ENCODE data around the gene ZNF219.

The ZNF219 gene

DNA sequence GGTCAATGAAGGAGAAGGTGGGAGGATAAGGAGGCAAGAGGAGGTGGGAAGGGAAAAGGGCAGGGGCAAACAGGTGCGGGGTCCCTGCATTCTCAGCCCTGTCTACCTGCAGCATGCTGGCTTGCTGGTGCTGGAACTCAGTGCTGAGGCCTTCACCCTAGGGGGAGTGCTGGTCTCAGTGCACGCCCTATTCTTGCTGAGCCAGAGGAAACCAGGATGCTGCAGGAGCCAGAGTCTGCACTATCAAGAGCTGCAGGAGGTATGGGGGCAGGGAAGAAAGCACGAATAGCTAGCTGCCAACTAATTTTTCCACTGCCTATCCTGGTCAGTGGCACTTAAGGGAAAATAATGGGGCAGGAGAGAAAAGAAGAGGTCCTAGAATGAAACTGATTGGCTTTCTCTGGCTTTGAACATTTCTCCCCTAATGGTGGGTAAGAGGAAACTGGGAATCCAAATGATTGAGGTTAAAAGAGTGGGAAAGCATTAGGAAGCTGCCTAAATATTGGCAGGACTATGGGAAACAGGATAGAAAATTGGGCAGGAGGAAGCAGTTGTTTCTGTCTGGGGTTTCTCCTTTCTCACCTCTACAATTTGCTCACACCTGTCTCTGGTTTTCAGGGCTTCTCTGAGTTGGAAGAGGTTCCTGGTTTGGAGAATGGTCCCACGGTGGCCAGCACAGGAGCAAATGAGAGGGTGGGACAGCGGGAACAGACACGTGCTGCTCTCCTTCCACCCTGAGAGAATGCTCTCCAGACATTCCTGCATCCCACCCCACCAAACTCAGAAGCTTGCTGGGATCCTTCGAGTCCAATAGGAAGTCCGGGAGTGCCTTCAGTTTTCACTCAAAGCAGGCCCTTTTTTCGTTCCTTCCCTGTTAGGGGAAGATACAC is 4.3 kb upstream of the ZNF219 start:
- no peak for TF ChIP-seq CTCF (IDR thresholded peaks at IDR 0.05; ENCODE audit: low read length, missing control alignments)
- peak overlapping the region; percentile 76 for H3K4me3 ChIP-seq (replicated peaks; ENCODE audit: low read depth, low read length)
- no peak for DNase-seq (ENCODE audit: low read depth)

GRCh38 chr14:21101802-21102413 is 3.5 kb upstream of the ZNF219 start:
- no peak overlapping the region for H3K4me3 ChIP-seq (replicated peaks; ENCODE audit: low read depth, low read length)
- DNase-seq (ENCODE audit: low read depth): no peak
- no peak for TF ChIP-seq CTCF (IDR thresholded peaks at IDR 0.05; ENCODE audit: low read length, missing control alignments)

GRCh38 chr14:21100931-21101330 is 2.5 kb upstream of the ZNF219 start, which contains the start of gene TMEM253:
TMEM253 (plus strand) TSS chr14:21101066; CDS start chr14:21101344, 278 bp downstream.
- DNase-seq (ENCODE audit: low read depth): no peak
- no peak for TF ChIP-seq CTCF (IDR thresholded peaks at IDR 0.05; ENCODE audit: low read length, missing control alignments)
- H3K4me3 ChIP-seq (replicated peaks; ENCODE audit: low read depth, low read length): no peak within 1 kb of the TSS

GRCh38 chr14:21099596-21099985 is 1.1 kb upstream of the ZNF219 start:
- DNase-seq (ENCODE audit: low read depth): no peak
- no peak for TF ChIP-seq CTCF (IDR thresholded peaks at IDR 0.05; ENCODE audit: low read length, missing control alignments)
- no peak overlapping the region for H3K4me3 ChIP-seq (replicated peaks; ENCODE audit: low read depth, low read length)

DNA sequence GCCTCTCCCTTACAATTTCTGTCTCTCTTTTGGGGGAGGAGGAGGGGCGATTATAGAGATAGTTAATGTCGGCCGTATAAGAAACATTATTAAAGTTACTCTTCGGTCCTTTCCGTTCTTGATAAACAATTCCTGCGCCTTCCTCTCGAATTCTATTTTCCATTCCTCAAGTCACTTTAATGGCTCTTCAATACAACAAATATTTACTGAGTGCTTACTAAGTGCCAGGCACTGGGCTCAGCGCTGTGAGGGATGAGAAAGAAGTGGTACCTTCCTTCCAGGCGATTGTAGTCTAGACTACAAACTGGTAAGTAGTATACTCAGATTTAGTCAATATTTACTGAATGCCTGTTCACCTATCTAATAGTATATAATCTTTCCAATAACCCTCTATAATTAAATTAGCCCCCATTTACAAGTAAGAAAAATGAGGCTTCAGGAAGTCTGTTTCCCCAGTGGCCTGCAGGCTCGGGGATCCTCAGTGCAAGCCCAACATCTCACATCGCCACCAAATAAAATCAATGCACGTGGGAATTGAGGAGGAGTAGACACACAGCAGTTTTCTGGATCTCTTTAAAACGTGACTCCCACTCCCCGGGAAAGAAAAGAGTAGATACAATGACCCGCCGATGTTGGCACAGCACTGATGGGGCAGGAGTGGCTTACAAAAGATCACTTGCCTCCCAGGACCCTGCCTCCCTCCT is 589 bp upstream of the ZNF219 start:
- no peak for DNase-seq (ENCODE audit: low read depth)
- H3K4me3 ChIP-seq (replicated peaks; ENCODE audit: low read depth, low read length): peak overlapping the region; percentile 73
- no peak for TF ChIP-seq CTCF (IDR thresholded peaks at IDR 0.05; ENCODE audit: low read length, missing control alignments)

GRCh38 chr14:21097636-21098075 is 799 bp downstream of the ZNF219 start:
- H3K4me3 ChIP-seq (replicated peaks; ENCODE audit: low read depth, low read length): peak overlapping the region; percentile 36

More at GRCh38 chr14:21097636-21098075, 799 bp downstream of the ZNF219 start:
- no peak for DNase-seq (ENCODE audit: low read depth)
- TF ChIP-seq CTCF (IDR thresholded peaks at IDR 0.05; ENCODE audit: low read length, missing control alignments): no peak
